ENCODE results near the gene APOBEC3A. TPM values are rescaled to one million over a fixed set of nuclear protein-coding genes. Genes with fewer than 3 reads are reported as not detected.
"Not testable (repeated sequence)": the region's sequence is repeated elsewhere in the genome, so short reads cannot be mapped to it uniquely, and the experiment has no call there.

Gene APOBEC3A
- total RNA-seq, 3 donors from 2014 or later: 0.92 to 23.6 (median 2.5) TPM

- peak in 2 of 3 donors; percentile 37 to 41 for DNase-seq
- intact Hi-C loops (cut with DNase I, micrococcal nuclease): no loop called here
Observed at GRCh38 chr22:38956551-38956950, 858 bp upstream of the APOBEC3A start.

GRCh38 chr22:38957808-38958650 is 620 bp downstream of the APOBEC3A start:
- no peaks in the 10 kb centered on the region for H3K9me3 ChIP-seq
- intact Hi-C loops (cut with DNase I, micrococcal nuclease): no loop called here
- no peak for ATAC-seq

More at GRCh38 chr22:38956551-38956950, 858 bp upstream of the APOBEC3A start:
- Histone ChIP-seq H3K4me3 (no peak overlapping the region), H3K9me3 (no peaks in the 10 kb centered on the region), H3K36me3 (ENCODE audit: low read depth) (no peaks in the 10 kb centered on the region), H3K4me1 (ENCODE audit: low read depth) (peaks cover 10% of the 10 kb centered on the region)
- TF ChIP-seq, protein P1, sequence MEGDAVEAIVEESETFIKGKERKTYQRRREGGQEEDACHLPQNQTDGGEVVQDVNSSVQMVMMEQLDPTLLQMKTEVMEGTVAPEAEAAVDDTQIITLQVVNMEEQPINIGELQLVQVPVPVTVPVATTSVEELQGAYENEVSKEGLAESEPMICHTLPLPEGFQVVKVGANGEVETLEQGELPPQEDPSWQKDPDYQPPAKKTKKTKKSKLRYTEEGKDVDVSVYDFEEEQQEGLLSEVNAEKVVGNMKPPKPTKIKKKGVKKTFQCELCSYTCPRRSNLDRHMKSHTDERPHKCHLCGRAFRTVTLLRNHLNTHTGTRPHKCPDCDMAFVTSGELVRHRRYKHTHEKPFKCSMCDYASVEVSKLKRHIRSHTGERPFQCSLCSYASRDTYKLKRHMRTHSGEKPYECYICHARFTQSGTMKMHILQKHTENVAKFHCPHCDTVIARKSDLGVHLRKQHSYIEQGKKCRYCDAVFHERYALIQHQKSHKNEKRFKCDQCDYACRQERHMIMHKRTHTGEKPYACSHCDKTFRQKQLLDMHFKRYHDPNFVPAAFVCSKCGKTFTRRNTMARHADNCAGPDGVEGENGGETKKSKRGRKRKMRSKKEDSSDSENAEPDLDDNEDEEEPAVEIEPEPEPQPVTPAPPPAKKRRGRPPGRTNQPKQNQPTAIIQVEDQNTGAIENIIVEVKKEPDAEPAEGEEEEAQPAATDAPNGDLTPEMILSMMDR (IDR thresholded peaks at IDR 0.05): no peak
- ATAC-seq: no peak

DNA sequence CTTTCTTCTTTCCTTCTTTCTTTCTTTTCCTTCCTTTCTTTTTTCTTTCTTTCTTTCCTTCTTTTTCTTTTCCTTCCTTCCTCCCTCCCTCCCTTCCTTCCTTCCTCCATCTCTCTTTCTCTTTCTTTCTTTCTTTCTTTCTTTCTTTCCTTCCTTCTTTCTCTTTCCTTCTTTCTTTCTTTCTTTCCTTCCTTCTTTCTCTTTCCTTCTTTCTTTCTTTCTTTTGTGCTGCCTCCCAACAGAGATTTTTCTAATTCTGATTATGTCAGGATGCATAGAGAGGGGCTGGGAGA is 1.2 kb downstream of the APOBEC3A start:
- H3K9me3 ChIP-seq; intact Hi-C loops (cut with DNase I, micrococcal nuclease); H3K4me3 ChIP-seq; H3K4me1 ChIP-seq (ENCODE audit: low read depth); H3K36me3 ChIP-seq (ENCODE audit: low read depth); ATAC-seq; DNase-seq: not testable (repeated sequence)

More at GRCh38 chr22:38957808-38958650, 620 bp downstream of the APOBEC3A start:
- Histone ChIP-seq H3K36me3 (ENCODE audit: low read depth) (no peaks in the 10 kb centered on the region), H3K4me1 (ENCODE audit: low read depth) (peaks cover 10% of the 10 kb centered on the region), H3K4me3 (no peak overlapping the region)
- TF ChIP-seq, protein P1 (IDR thresholded peaks at IDR 0.05): no peak
- DNase-seq: no peak

- ATAC-seq (no peak), DNase-seq (peak in 1 of 3 donors; percentile 39)
- Histone ChIP-seq H3K4me1 (ENCODE audit: low read depth) (peaks cover 4% of the 10 kb centered on the region), H3K9me3 (no peaks in the 10 kb centered on the region), H3K4me3 (no peak overlapping the region), H3K36me3 (ENCODE audit: low read depth) (no peaks in the 10 kb centered on the region)
- TF ChIP-seq, protein P1 (IDR thresholded peaks at IDR 0.05): no peak
- intact Hi-C loops (cut with DNase I, micrococcal nuclease): no loop called here
Observed at GRCh38 chr22:38959590-38959989, 2.2 kb downstream of the APOBEC3A start.

DNA sequence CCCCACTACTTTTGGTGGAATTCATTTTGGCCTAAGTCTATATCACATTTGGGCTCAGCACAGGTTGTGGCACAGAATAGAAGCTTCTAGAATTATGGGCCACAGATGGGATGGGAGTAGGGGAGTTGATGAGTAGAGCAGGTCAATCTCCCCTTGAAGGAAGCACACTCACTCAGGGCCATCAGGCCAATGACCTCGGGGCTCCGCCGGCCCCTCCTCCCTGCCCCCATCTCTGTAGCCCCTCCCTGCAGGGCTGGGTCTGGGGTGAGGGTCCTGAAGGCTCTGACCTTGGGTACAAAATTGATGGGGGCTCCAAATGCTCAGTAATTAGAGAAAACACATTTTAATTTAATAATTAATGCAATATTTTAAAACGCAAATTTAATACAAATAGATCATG is 3.3 kb downstream of the APOBEC3A start:
- DNase-seq; H3K36me3 ChIP-seq (ENCODE audit: low read depth); intact Hi-C loops (cut with DNase I, micrococcal nuclease); H3K4me1 ChIP-seq (ENCODE audit: low read depth); H3K9me3 ChIP-seq; H3K4me3 ChIP-seq; ATAC-seq: not testable (repeated sequence)

DNA sequence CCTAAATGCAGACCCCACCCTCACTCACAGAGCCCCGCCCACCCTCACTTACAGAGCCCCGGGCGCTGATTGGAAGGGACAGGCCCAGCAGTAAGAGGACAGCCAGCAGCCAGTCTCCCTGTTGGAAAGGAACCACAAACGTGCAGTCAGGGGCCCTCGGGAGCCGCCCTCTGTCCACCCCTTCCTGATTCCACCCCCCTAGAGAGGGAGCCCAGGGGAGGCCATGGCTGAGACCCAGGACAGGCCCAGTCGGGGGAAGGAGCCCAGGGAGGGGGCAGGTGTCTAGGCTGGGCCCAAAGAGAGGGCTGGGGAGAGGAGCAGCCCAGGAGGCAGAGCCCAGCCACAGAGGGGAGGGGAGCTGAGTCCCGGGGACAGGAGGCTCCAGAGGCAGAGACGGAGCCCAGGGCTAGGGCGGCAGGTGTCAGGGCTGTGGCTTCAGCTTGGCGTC is 5.9 kb downstream of the APOBEC3A start:
- H3K9me3 ChIP-seq; H3K4me3 ChIP-seq; H3K36me3 ChIP-seq (ENCODE audit: low read depth); H3K4me1 ChIP-seq (ENCODE audit: low read depth); intact Hi-C loops (cut with DNase I, micrococcal nuclease): not testable (repeated sequence)
- DNase-seq (peak; percentile 49 to 54 (median 50)), ATAC-seq (peak; percentile 63)

DNA sequence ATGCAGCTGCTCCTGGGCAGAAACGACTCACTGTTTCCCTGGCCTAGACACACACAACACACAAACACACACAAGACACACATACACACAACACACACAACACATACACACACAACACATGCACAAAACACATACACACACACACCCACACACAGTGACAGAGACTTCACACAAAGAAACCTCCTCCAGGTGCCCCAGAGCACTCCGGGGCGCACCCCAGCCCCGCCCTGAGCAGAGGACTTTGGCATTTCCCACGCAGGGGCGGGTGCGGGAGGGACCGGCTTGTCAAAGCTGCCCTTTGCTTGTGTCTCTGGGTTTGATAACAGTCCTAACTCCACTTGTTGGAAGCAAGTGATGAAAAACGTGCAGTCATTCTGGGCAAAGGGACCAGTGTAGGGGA is 6.5 kb downstream of the APOBEC3A start:
- ATAC-seq (peak; percentile 93), DNase-seq (peak; percentile 89 to 98 (median 91))
- H3K4me1 ChIP-seq (ENCODE audit: low read depth): peaks cover 5% of the 10 kb centered on the region
- intact Hi-C loops (cut with DNase I, micrococcal nuclease): no loop called here
- H3K4me3 ChIP-seq: no peak overlapping the region
- no peaks in the 10 kb centered on the region for H3K9me3 ChIP-seq
- TF ChIP-seq, protein P1 (IDR thresholded peaks at IDR 0.05): no peak
- H3K36me3 ChIP-seq (ENCODE audit: low read depth): no peaks in the 10 kb centered on the region

All from mucosa of descending colon (tissue), 3 donors.